IPS-15b (cell line): ENCODE data around the gene ILDR1.
"Not testable (repeated sequence)": the region's sequence is repeated elsewhere in the genome, so short reads cannot be mapped to it uniquely, and the experiment has no call there.

ENCODE experiments used
- H3K27me3 ChIP-seq: one replicate; pipeline ENCODE4 v1.6.1; 2013; ENCODE audit warnings: low read length; ENCODE audit not compliant: control insufficient read depth, insufficient read depth
- H3K36me3 ChIP-seq: one replicate; pipeline ENCODE4 v1.6.1; 2013; ENCODE audit warnings: low read length; ENCODE audit not compliant: control insufficient read depth, insufficient read depth
- H3K4me1 ChIP-seq: one replicate; pipeline ENCODE4 v1.6.1; 2013; ENCODE audit warnings: mild to moderate bottlenecking, low read length; ENCODE audit not compliant: control insufficient read depth, insufficient read depth
- H3K4me3 ChIP-seq: one replicate; pipeline ENCODE4 v1.5.1; 2013; ENCODE audit warnings: low read depth, low read length
- H3K9ac ChIP-seq: one replicate; pipeline ENCODE4 v1.6.1; 2013; ENCODE audit warnings: low read depth, mild to moderate bottlenecking, low read length
- H3K9me3 ChIP-seq: one replicate; pipeline ENCODE4 v1.6.1; 2013; ENCODE audit warnings: mild to moderate bottlenecking, low read length; ENCODE audit not compliant: control insufficient read depth, insufficient read depth

The ILDR1 gene

GRCh38 chr3:121962443-121962842 is 59.6 kb downstream of the ILDR1 start:
- Histone ChIP-seq H3K9ac (no peak overlapping the region), H3K4me3 (no peak overlapping the region), H3K36me3 (no peaks in the 10 kb centered on the region), H3K9me3 (no peaks in the 10 kb centered on the region), H3K4me1 (peaks cover 3% of the 10 kb centered on the region), H3K27me3 (no peaks in the 10 kb centered on the region)

DNA sequence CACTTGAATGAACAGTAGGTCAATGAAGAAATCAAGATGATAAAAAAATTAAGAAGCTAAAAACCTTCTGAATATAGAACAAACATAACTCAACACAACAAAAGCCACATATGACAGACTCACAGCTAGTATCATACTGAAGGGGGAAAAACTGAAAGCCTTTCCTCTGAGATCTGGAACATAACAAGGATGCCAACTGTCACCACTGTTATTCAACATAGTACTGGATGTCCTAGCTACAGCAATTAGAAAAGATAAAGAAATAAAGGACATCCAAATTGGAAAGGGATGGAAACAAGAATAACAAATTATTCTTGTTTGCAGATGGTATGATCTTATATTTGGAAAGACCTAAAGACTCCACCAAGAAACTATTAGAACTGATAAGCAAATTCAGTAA is 60.8 kb downstream of the ILDR1 start:
- H3K4me1 ChIP-seq, result peaks cover 3% of the 10 kb centered on the region
- no peaks in the 10 kb centered on the region for H3K27me3 ChIP-seq
- H3K9ac ChIP-seq, result no peak overlapping the region
- no peak overlapping the region for H3K4me3 ChIP-seq
- no peaks in the 10 kb centered on the region for H3K36me3 ChIP-seq
- H3K9me3 ChIP-seq, result no peaks in the 10 kb centered on the region

- no peaks in the 10 kb centered on the region for H3K36me3 ChIP-seq
- H3K4me3 ChIP-seq, result no peak overlapping the region
- H3K4me1 ChIP-seq, result peaks cover 7% of the 10 kb centered on the region
- no peak overlapping the region for H3K9ac ChIP-seq
- H3K9me3 ChIP-seq, result no peaks in the 10 kb centered on the region
- H3K27me3 ChIP-seq, result no peaks in the 10 kb centered on the region
Observed at GRCh38 chr3:121958801-121959200, 63.2 kb downstream of the ILDR1 start.

GRCh38 chr3:121957674-121958415 is 64.2 kb downstream of the ILDR1 start:
- H3K27me3 ChIP-seq, result no peaks in the 10 kb centered on the region

GRCh38 chr3:121956363-121956762 is 65.7 kb downstream of the ILDR1 start:
- Histone ChIP-seq H3K27me3 (no peaks in the 10 kb centered on the region), H3K9ac (no peak overlapping the region), H3K36me3 (no peaks in the 10 kb centered on the region), H3K9me3 (no peaks in the 10 kb centered on the region), H3K4me1 (peaks cover 7% of the 10 kb centered on the region), H3K4me3 (no peak overlapping the region)

More at GRCh38 chr3:121957674-121958415, 64.2 kb downstream of the ILDR1 start:
- no peak overlapping the region for H3K4me3 ChIP-seq
- no peak overlapping the region for H3K9ac ChIP-seq
- peaks cover 7% of the 10 kb centered on the region for H3K4me1 ChIP-seq
- H3K9me3 ChIP-seq, result no peaks in the 10 kb centered on the region
- no peaks in the 10 kb centered on the region for H3K36me3 ChIP-seq

- H3K4me1 ChIP-seq, result peaks cover 4% of the 10 kb centered on the region
- no peaks in the 10 kb centered on the region for H3K27me3 ChIP-seq
- no peak overlapping the region for H3K9ac ChIP-seq
- H3K9me3 ChIP-seq, result no peaks in the 10 kb centered on the region
- H3K36me3 ChIP-seq, result no peaks in the 10 kb centered on the region
- no peak overlapping the region for H3K4me3 ChIP-seq
Observed at GRCh38 chr3:121951291-121951919, 70.6 kb downstream of the ILDR1 start.

GRCh38 chr3:121948641-121949040 is 73.4 kb downstream of the ILDR1 start:
- H3K4me1 ChIP-seq, result no peaks in the 10 kb centered on the region
- no peak overlapping the region for H3K4me3 ChIP-seq
- no peaks in the 10 kb centered on the region for H3K9me3 ChIP-seq
- H3K36me3 ChIP-seq, result no peaks in the 10 kb centered on the region
- no peaks in the 10 kb centered on the region for H3K27me3 ChIP-seq
- no peak overlapping the region for H3K9ac ChIP-seq

- Histone ChIP-seq H3K9ac (no peak overlapping the region), H3K9me3 (no peaks in the 10 kb centered on the region), H3K36me3 (no peaks in the 10 kb centered on the region), H3K27me3 (no peaks in the 10 kb centered on the region), H3K4me1 (no peaks in the 10 kb centered on the region), H3K4me3 (no peak overlapping the region)
Observed at GRCh38 chr3:121943431-121943830, 78.6 kb downstream of the ILDR1 start.

GRCh38 chr3:121942116-121942786 is 79.8 kb downstream of the ILDR1 start:
- Histone ChIP-seq H3K9me3 (no peaks in the 10 kb centered on the region), H3K9ac (no peak overlapping the region), H3K27me3 (no peaks in the 10 kb centered on the region), H3K36me3 (no peaks in the 10 kb centered on the region), H3K4me1 (no peaks in the 10 kb centered on the region), H3K4me3 (no peak overlapping the region)

GRCh38 chr3:121941592-121941991 is 80.5 kb downstream of the ILDR1 start:
- Histone ChIP-seq H3K9me3 (no peaks in the 10 kb centered on the region), H3K9ac (no peak overlapping the region), H3K4me1 (no peaks in the 10 kb centered on the region), H3K36me3 (no peaks in the 10 kb centered on the region), H3K27me3 (no peaks in the 10 kb centered on the region), H3K4me3 (no peak overlapping the region)

GRCh38 chr3:121938141-121938855 is 83.7 kb downstream of the ILDR1 start:
- H3K9ac ChIP-seq, H3K4me3 ChIP-seq, H3K27me3 ChIP-seq, H3K36me3 ChIP-seq, H3K4me1 ChIP-seq, H3K9me3 ChIP-seq: not testable (repeated sequence)
